HT-29 (cell line): ENCODE results near the gene C5orf47. TPM values are rescaled to one million over a fixed set of nuclear protein-coding genes. Genes with fewer than 3 reads are reported as not detected.

Experiments used
- DNase-seq: peaks from one replicate; pipeline ENCODE4 v3.0.0-alpha.2; 2015; ENCODE audit warnings: low spot score
- total RNA-seq: library from RNA; depleted of rRNA; stranded (reverse); fragments of >200 nt; shearing (Covaris generic); gene quantifications from 2 replicates; pipeline ENCODE4 v1.2.3, GENCODE V29; 2014; rRNA removed

C5orf47 gene
- not detected in 2 replicates for total RNA-seq

GRCh38 chr5:173988554-173989431 lies at the start of gene C5orf47:
C5orf47 (plus strand) TSS chr5:173989170; CDS start chr5:173989264, 94 bp downstream.
- no peak for DNase-seq

GRCh38 chr5:173940269-173940668 lies 48.7 kb upstream of the C5orf47 start:
- no peak for DNase-seq

GRCh38 chr5:173941102-173941501 lies 47.9 kb upstream of the C5orf47 start:
- DNase-seq = no peak

- no peak for DNase-seq
Observed at GRCh38 chr5:173941758-173942401, 47.1 kb upstream of the C5orf47 start.

GRCh38 chr5:173944511-173944910 lies 44.5 kb upstream of the C5orf47 start:
- DNase-seq = no peak

GRCh38 chr5:173945160-173945559 lies 43.8 kb upstream of the C5orf47 start:
- no peak for DNase-seq

GRCh38 chr5:173946323-173946722 lies 42.6 kb upstream of the C5orf47 start:
- no peak for DNase-seq

- no peak for DNase-seq
Observed at GRCh38 chr5:173950829-173951228, 38.1 kb upstream of the C5orf47 start.

GRCh38 chr5:173953528-173954090 lies 35.4 kb upstream of the C5orf47 start:
- DNase-seq = no peak

- no peak for DNase-seq
Observed at GRCh38 chr5:173954671-173955521, 34.1 kb upstream of the C5orf47 start.

- no peak for DNase-seq
Observed at GRCh38 chr5:173960986-173961385, 28.0 kb upstream of the C5orf47 start.

GRCh38 chr5:173961418-173961817 lies 27.6 kb upstream of the C5orf47 start:
- DNase-seq = no peak

GRCh38 chr5:173962436-173962972 lies 26.5 kb upstream of the C5orf47 start:
- DNase-seq = no peak

GRCh38 chr5:173963182-173963838 lies 25.7 kb upstream of the C5orf47 start:
- peak; percentile 6 for DNase-seq

- peak; percentile 56 for DNase-seq
Observed at GRCh38 chr5:173963867-173964441, 25.0 kb upstream of the C5orf47 start.

GRCh38 chr5:173964506-173964905 lies 24.5 kb upstream of the C5orf47 start:
- DNase-seq = no peak

GRCh38 chr5:173967241-173967640 lies 21.7 kb upstream of the C5orf47 start:
- DNase-seq = no peak

GRCh38 chr5:173968154-173968797 lies 20.7 kb upstream of the C5orf47 start:
- DNase-seq = no peak

- DNase-seq = peak; percentile 15
Observed at GRCh38 chr5:173969167-173970049, 19.6 kb upstream of the C5orf47 start.
